HCT116 (cell line): Measurements from ENCODE around the gene FANCG. TPM values are rescaled to one million over a fixed set of nuclear protein-coding genes. Genes with fewer than 3 reads are reported as not detected.

Experiments used
- ATAC-seq: fragments of 200-7000 bp; cut with Tn5 transposase; 2 replicates; pipeline ENCODE4 v1.9.1; 2020; ENCODE audit warnings: mild to moderate bottlenecking, moderate library complexity
- BruUV-seq: library from RNA; stranded (reverse); fragments of 400-500 nt; replicated peaks from 2 replicates; lab custom pipeline; 2021; lab: Mats Ljungman, UMichigan
- CTCF ChIA-PET: fragments of 300-600 bp; sonication (Branson Sonifier 250); formaldehyde crosslinking; loops from one replicate; lab custom pipeline; 2021; ENCODE audit warnings: antibody characterized with exemption; lab: Charles Lee
- POLR2A ChIA-PET: fragments of 300-600, 350-600 bp; sonication (Branson Sonifier 250); formaldehyde crosslinking; loops from one replicate; lab custom pipeline; 2021; ENCODE audit warnings: antibody characterized with exemption; lab: Charles Lee
- RAD21 ChIA-PET, 2 experiments: fragments of 300-600 bp; sonication (Branson Sonifier 250); formaldehyde crosslinking; loops; one replicate each; lab custom pipeline; 2023; ENCODE audit warnings: low total read pairs in 2 of 2; ENCODE audit not compliant: uncharacterized antibody in 2 of 2, unreplicated experiment in 2 of 2, low non-redundant PET in 1 of 2; lab: Charles Lee
- DNase-seq: peaks from one replicate; pipeline ENCODE4 v3.0.0-alpha.2; 2010; ENCODE audit warnings: low read depth, low spot score
- H2AFZ ChIP-seq: fragments of 200-600 bp; shearing (Covaris generic), sonication (generic); 2 replicates; pipeline ENCODE4 v1.6.1; 2017; ENCODE audit warnings: low read depth, mixed run types, mixed read lengths, antibody characterized with exemption, low read length; ENCODE audit not compliant: poor library complexity, severe bottlenecking
- H3K27ac ChIP-seq: 2 replicates; pipeline ENCODE4 v1.5.1; 2012; ENCODE audit warnings: low read depth, low read length
- H3K27me3 ChIP-seq: fragments of 200-600 bp; sonication (generic); 2 replicates; pipeline ENCODE4 v1.6.1; 2016; ENCODE audit warnings: mixed run types, low read length, mixed read lengths; ENCODE audit not compliant: insufficient read depth
- H3K36me3 ChIP-seq, 2 experiments: fragments of 200-500 bp in 1 of 2; fragments of 200-600 bp in 1 of 2; sonication (Bioruptor generic) in 1 of 2; sonication (generic) in 1 of 2; 2 replicates each; pipeline versions ENCODE4 v1.5.1 to v1.6.1; 2014 to 2016; ENCODE audit warnings: low read length in 2 of 2, inconsistent platforms in 1 of 2, mixed read lengths in 1 of 2, mixed run types in 1 of 2; ENCODE audit not compliant: insufficient read depth in 2 of 2, control insufficient read depth in 1 of 2
- H3K4me1 ChIP-seq, 2 experiments: fragments of 200-600 bp in 1 of 2; sonication (generic) in 1 of 2; 2 replicates each; pipeline versions ENCODE4 v1.5.1 to v1.6.1; 2012 to 2017; ENCODE audit warnings: low read length in 2 of 2, inconsistent platforms in 1 of 2, mild to moderate bottlenecking in 1 of 2, mixed read lengths in 1 of 2, mixed run types in 1 of 2, moderate library complexity in 1 of 2; ENCODE audit not compliant: insufficient read depth in 2 of 2, control insufficient read depth in 1 of 2
- H3K4me2 ChIP-seq: fragments of 200-600 bp; sonication (generic); 2 replicates; pipeline ENCODE4 v1.6.1; 2017; ENCODE audit warnings: mixed run types, low read length, mixed read lengths
- H3K4me3 ChIP-seq, 2 experiments: fragments of 200-600 bp in 1 of 2; sonication (generic) in 1 of 2; replicated peaks in 1 of 2; 2 replicates each; pipeline ENCODE4 v1.5.1; 2011 to 2016; ENCODE audit warnings: low read length in 2 of 2, control low read depth in 1 of 2, low read depth in 1 of 2, mild to moderate bottlenecking in 1 of 2, mixed read lengths in 1 of 2, mixed run types in 1 of 2
- H3K79me2 ChIP-seq: fragments of 200-600 bp; sonication (generic); 2 replicates; pipeline ENCODE4 v1.6.1; 2017; ENCODE audit warnings: mild to moderate bottlenecking, mixed run types, low read length, moderate library complexity, mixed read lengths; ENCODE audit not compliant: insufficient read depth
- H3K9ac ChIP-seq: fragments of 200-600 bp; sonication (generic); 2 replicates; pipeline ENCODE4 v1.6.1; 2016; ENCODE audit warnings: low read length, mixed read lengths
- H3K9me2 ChIP-seq: fragments of 200-600 bp; sonication (generic), shearing (Covaris generic); 2 replicates; pipeline ENCODE4 v1.6.1; 2017; ENCODE audit warnings: mixed run types, mild to moderate bottlenecking, moderate library complexity; ENCODE audit not compliant: insufficient read depth
- H3K9me3 ChIP-seq, 2 experiments: fragments of 200-500 bp in 1 of 2; fragments of 200-600 bp in 1 of 2; sonication (Bioruptor generic) in 1 of 2; sonication (generic) in 1 of 2; 2 replicates each; pipeline ENCODE4 v1.6.1; 2014 to 2017; ENCODE audit warnings: low read length in 2 of 2, mixed read lengths in 2 of 2, inconsistent platforms in 1 of 2, low read depth in 1 of 2, mild to moderate bottlenecking in 1 of 2, mixed run types in 1 of 2, moderate library complexity in 1 of 2; ENCODE audit not compliant: control insufficient read depth in 1 of 2, insufficient read depth in 1 of 2
- H4K20me1 ChIP-seq: fragments of 200-600 bp; sonication (generic), shearing (Covaris generic); 2 replicates; pipeline ENCODE4 v1.6.1; 2017; ENCODE audit warnings: mixed run types, mild to moderate bottlenecking, moderate library complexity; ENCODE audit not compliant: insufficient read depth
- CTCF ChIP-seq, 3 experiments: fragments of 200-600 bp in 1 of 3; sonication (generic) in 1 of 3; IDR thresholded peaks in 2 of 3; conservative IDR thresholded peaks in 1 of 3; 2 replicates each; pipeline ENCODE4 v1.5.1; 2012 to 2017; ENCODE audit warnings: low read depth in 2 of 3, low read length in 2 of 3, antibody characterized with exemption in 1 of 3, borderline replicate concordance in 1 of 3, control low read depth in 1 of 3, mild to moderate bottlenecking in 1 of 3, mixed read lengths in 1 of 3, mixed run types in 1 of 3, moderate library complexity in 1 of 3; ENCODE audit not compliant: insufficient read depth in 1 of 3
- REST ChIP-seq: IDR thresholded peaks from 2 replicates; pipeline ENCODE4 v1.6.1; 2012; ENCODE audit warnings: low read depth
- YY1 ChIP-seq: IDR thresholded peaks from 2 replicates; pipeline ENCODE4 v1.6.1; 2011; ENCODE audit warnings: low read length, low read depth, moderate library complexity, mild to moderate bottlenecking; ENCODE audit not compliant: insufficient replicate concordance; ENCODE audit errors: extremely low read depth
- intact Hi-C: fragments of 100-400 bp; cut with micrococcal nuclease; formaldehyde crosslinking; loops from 2 replicates; pipeline ENCODE4 v1.10.0; 2022
- total RNA-seq: library from RNA; stranded (reverse); gene quantifications from one replicate; pipeline ENCODE4 v1.2.1, GENCODE V29; 2021; ENCODE audit not compliant: unreplicated experiment

The FANCG gene
- total RNA-seq, 1 experiment from 2014 or later = 82.3 TPM

- intact Hi-C loops = loop anchor here (1.0 to 10.0 kb wide), 6 partner anchors 45 to 538 kb away; partner anchors contain the start of genes CCDC107, RMRP, SIT1 and UNC13B
- no TSS peak for BruUV-seq
- H3K4me1 ChIP-seq = peaks cover 32 to 50% of the 10 kb centered on the region in 2 experiments
Observed at GRCh38 chr9:35116898-35117551, 37.3 kb upstream of the FANCG start.

More at GRCh38 chr9:35116898-35117551, 37.3 kb upstream of the FANCG start:
- Histone ChIP-seq H3K27ac (no peak overlapping the region), H3K36me3 (no peaks in the 10 kb centered on the region), H3K4me3 (peak overlapping the region; percentile 58 to 68), H4K20me1 (no peaks in the 10 kb centered on the region), H3K9me3 (no peaks in the 10 kb centered on the region), H3K9me2 (no peaks in the 10 kb centered on the region), H3K4me2 (peak overlapping the region; percentile 98), H3K27me3 (no peaks in the 10 kb centered on the region), H3K79me2 (no peaks in the 10 kb centered on the region), H2AFZ (peak overlapping the region; percentile 91), H3K9ac (peak overlapping the region; percentile 52)
- ChIA-PET CTCF (interaction anchor here (0.8 to 2.8 kb wide), 17 partner anchors 13 to 437 kb away, joined by 3 to 22 read pairs (median 5); partner anchors contain the start of genes FANCG, STOML2 and UNC13B), RAD21 (interaction anchor here (1.1 to 1.8 kb wide), 5 partner anchors 142 to 360 kb away, joined by 3 to 7 read pairs (median 4); no protein-coding TSS in a partner anchor), POLR2A (interaction anchor here (1.2 kb wide), 1 partner anchor 142 kb away, joined by 4 read pairs; no protein-coding TSS in a partner anchor)
- ATAC-seq (peak; percentile 69), DNase-seq (peak; percentile 86)
- no peak for TF ChIP-seq REST
- peak in 2 of 3 experiments; percentile 92 to 95; a peak in 4 of 6 replicates for TF ChIP-seq CTCF (IDR thresholded peaks at IDR 0.05 in 2 of 3, conservative IDR thresholded peaks at IDR 0.05 in 1 of 3; ENCODE audit: borderline replicate concordance in 1 of 3, insufficient read depth in 1 of 3, low read depth in 2 of 3, low read length in 2 of 3)
- TF ChIP-seq YY1 = peak; percentile 11
